GM12878 (cell line): ENCODE data around the gene DKC1. TPM values are rescaled to one million over a fixed set of nuclear protein-coding genes. Genes with fewer than 3 reads are reported as not detected.

Experiments used
- BCL11A ChIP-seq: IDR thresholded peaks from 2 replicates; pipeline ENCODE4 v1.6.1; 2011; ENCODE audit warnings: low read depth, low read length
- CUX1 ChIP-seq: IDR thresholded peaks from 2 replicates; pipeline ENCODE4 v1.6.1; 2012; ENCODE audit warnings: improper control_type of control experiment, low read depth, low read length; ENCODE audit not compliant: insufficient replicate concordance
- EGR1 ChIP-seq, 2 experiments: IDR thresholded peaks; 1 replicate in 1 of 2; 2 replicates in 1 of 2; pipeline ENCODE4 v1.6.1; 2011 to 2012; ENCODE audit warnings: low read depth in 2 of 2, low read length in 2 of 2, borderline replicate concordance in 1 of 2, mild to moderate bottlenecking in 1 of 2, moderate library complexity in 1 of 2
- NR2F1 ChIP-seq: fragments of 450-650 bp; conservative IDR thresholded peaks from 2 replicates; pipeline ENCODE4 v1.6.1; 2017; ENCODE audit warnings: mild to moderate bottlenecking
- NRF1 ChIP-seq: conservative IDR thresholded peaks from 2 replicates; pipeline ENCODE4 v1.6.1; 2011; ENCODE audit warnings: mild to moderate bottlenecking, low read depth, low read length, improper control_type of control experiment
- SIX5 ChIP-seq: IDR thresholded peaks from 2 replicates; pipeline ENCODE4 v1.6.1; 2011; ENCODE audit warnings: mild to moderate bottlenecking, low read depth, low read length, moderate library complexity; ENCODE audit not compliant: severe bottlenecking
- SUPT20H ChIP-seq: IDR thresholded peaks from 2 replicates; pipeline ENCODE4 v1.6.1; 2011; ENCODE audit warnings: low read depth, mild to moderate bottlenecking, low read length, moderate library complexity, borderline replicate concordance; ENCODE audit not compliant: control insufficient read depth
- USF2 ChIP-seq: IDR thresholded peaks from 2 replicates; pipeline ENCODE4 v1.6.1; 2011; ENCODE audit warnings: low read depth, low read length, improper control_type of control experiment, borderline replicate concordance
- ZBTB33 ChIP-seq: fragments of 450-650 bp; IDR thresholded peaks from 2 replicates; pipeline ENCODE4 v1.6.1; 2017; ENCODE audit warnings: mild to moderate bottlenecking
- polyA plus RNA-seq, 11 experiments: library from polyadenylated mRNA; depleted of rRNA in 4 of 11; unstranded in 6 of 11; stranded (reverse) in 5 of 11; fragments of >200 nt; fragmentation: Nextera tagmentation in 4 of 11; fragmentation: Illumina TruSeq in 1 of 11; extraction: Ambion mirVana in 4 of 11; extraction: Trizol in 1 of 11; gene quantifications; 1 replicate in 1 of 11; 2 replicates in 10 of 11; pipeline versions ENCODE4 v1.2.1 to v1.2.3, GENCODE V29; 2011 to 2016; ENCODE audit warnings: inconsistent platforms in 2 of 11, missing spikeins in 2 of 11, low read depth in 1 of 11
- total RNA-seq, 4 experiments: library from RNA; depleted of rRNA in 3 of 4; stranded (reverse); fragments of >200 nt in 3 of 4; fragmentation: Illumina TruSeq in 1 of 4; extraction: Trizol in 1 of 4; gene quantifications; 2 replicates each; pipeline versions ENCODE4 v1.2.1 to v1.2.3, GENCODE V29; 2013 to 2021

DKC1 gene
- total and polyA plus RNA-seq, 10 of the 15 experiments (the other 5 are each of a cell fraction or from before 2014, with no cell fraction given): 70.1 to 159 (median 116) TPM

- TF ChIP-seq ZBTB33 (no peak), CUX1 (no peak), NRF1 (no peak), NR2F1 (no peak), EGR1 (IDR thresholded peaks at IDR 0.05; ENCODE audit: borderline replicate concordance in 1 of 2, low read depth in 2 of 2, low read length in 2 of 2) (no peak), BCL11A (no peak), SUPT20H (no peak), SIX5 (no peak), USF2 (no peak)
Observed at GRCh38 chrX:154751203-154751668, 11.4 kb upstream of the DKC1 start (continued).
